ENCODE results near the gene KCNC1. TPM values are rescaled to one million over a fixed set of nuclear protein-coding genes. Genes with fewer than 3 reads are reported as not detected.

The KCNC1 gene
- total RNA-seq, 1 experiment from 2014 or later: 0.20 TPM

DNA sequence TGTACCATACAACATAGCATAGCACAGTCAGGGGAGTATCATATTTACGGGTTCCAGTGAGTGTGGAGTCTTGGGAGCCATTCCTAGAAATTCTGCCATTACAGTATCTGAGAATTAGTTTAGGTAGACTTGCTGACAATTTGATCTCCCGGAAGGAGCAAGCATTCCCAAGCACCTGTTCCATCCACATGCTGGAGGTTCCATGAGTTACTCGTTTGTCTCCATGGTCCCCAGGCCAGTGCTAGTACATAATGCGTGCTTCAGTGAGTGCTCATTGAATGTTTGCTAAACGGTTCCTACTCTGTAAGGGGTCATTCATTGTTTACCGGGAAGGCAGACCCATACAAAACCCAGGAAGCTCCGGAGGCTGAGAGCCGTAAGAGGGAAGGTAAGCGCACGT lies 42.6 kb upstream of the KCNC1 start:
- TF ChIP-seq, protein P1, sequence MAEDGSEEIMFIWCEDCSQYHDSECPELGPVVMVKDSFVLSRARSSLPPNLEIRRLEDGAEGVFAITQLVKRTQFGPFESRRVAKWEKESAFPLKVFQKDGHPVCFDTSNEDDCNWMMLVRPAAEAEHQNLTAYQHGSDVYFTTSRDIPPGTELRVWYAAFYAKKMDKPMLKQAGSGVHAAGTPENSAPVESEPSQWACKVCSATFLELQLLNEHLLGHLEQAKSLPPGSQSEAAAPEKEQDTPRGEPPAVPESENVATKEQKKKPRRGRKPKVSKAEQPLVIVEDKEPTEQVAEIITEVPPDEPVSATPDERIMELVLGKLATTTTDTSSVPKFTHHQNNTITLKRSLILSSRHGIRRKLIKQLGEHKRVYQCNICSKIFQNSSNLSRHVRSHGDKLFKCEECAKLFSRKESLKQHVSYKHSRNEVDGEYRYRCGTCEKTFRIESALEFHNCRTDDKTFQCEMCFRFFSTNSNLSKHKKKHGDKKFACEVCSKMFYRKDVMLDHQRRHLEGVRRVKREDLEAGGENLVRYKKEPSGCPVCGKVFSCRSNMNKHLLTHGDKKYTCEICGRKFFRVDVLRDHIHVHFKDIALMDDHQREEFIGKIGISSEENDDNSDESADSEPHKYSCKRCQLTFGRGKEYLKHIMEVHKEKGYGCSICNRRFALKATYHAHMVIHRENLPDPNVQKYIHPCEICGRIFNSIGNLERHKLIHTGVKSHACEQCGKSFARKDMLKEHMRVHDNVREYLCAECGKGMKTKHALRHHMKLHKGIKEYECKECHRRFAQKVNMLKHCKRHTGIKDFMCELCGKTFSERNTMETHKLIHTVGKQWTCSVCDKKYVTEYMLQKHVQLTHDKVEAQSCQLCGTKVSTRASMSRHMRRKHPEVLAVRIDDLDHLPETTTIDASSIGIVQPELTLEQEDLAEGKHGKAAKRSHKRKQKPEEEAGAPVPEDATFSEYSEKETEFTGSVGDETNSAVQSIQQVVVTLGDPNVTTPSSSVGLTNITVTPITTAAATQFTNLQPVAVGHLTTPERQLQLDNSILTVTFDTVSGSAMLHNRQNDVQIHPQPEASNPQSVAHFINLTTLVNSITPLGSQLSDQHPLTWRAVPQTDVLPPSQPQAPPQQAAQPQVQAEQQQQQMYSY (CRISPR knock-in tag; IDR thresholded peaks at IDR 0.05): no peak
- TF ChIP-seq GRHL2 (CRISPR knock-in tag; IDR thresholded peaks at IDR 0.05; ENCODE audit: insufficient replicate concordance, severe bottlenecking) (no peak), NR2C2 (CRISPR knock-in tag; IDR thresholded peaks at IDR 0.05) (no peak), ATF1 (CRISPR knock-in tag; IDR thresholded peaks at IDR 0.05) (no peak), TP53 (CRISPR knock-in tag; IDR thresholded peaks at IDR 0.05) (no peak), ZBTB21 (CRISPR knock-in tag; IDR thresholded peaks at IDR 0.05; ENCODE audit: borderline replicate concordance) (no peak), RORB (CRISPR knock-in tag; IDR thresholded peaks at IDR 0.05) (no peak), CBFB (CRISPR knock-in tag; IDR thresholded peaks at IDR 0.05; ENCODE audit: low read depth) (no peak), ZNF671 (CRISPR knock-in tag; IDR thresholded peaks at IDR 0.05) (no peak), MXD4 (CRISPR knock-in tag; IDR thresholded peaks at IDR 0.05; ENCODE audit: borderline replicate concordance) (no peak), CREM (CRISPR knock-in tag; IDR thresholded peaks at IDR 0.05) (no peak)
- TF ChIP-seq, protein P2, sequence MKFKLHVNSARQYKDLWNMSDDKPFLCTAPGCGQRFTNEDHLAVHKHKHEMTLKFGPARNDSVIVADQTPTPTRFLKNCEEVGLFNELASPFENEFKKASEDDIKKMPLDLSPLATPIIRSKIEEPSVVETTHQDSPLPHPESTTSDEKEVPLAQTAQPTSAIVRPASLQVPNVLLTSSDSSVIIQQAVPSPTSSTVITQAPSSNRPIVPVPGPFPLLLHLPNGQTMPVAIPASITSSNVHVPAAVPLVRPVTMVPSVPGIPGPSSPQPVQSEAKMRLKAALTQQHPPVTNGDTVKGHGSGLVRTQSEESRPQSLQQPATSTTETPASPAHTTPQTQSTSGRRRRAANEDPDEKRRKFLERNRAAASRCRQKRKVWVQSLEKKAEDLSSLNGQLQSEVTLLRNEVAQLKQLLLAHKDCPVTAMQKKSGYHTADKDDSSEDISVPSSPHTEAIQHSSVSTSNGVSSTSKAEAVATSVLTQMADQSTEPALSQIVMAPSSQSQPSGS (CRISPR knock-in tag; IDR thresholded peaks at IDR 0.05; ENCODE audit: borderline replicate concordance, low read depth): no peak
- TF ChIP-seq, protein P3, sequence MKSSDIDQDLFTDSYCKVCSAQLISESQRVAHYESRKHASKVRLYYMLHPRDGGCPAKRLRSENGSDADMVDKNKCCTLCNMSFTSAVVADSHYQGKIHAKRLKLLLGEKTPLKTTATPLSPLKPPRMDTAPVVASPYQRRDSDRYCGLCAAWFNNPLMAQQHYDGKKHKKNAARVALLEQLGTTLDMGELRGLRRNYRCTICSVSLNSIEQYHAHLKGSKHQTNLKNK (CRISPR knock-in tag; IDR thresholded peaks at IDR 0.05): no peak
- TF ChIP-seq, protein P4, sequence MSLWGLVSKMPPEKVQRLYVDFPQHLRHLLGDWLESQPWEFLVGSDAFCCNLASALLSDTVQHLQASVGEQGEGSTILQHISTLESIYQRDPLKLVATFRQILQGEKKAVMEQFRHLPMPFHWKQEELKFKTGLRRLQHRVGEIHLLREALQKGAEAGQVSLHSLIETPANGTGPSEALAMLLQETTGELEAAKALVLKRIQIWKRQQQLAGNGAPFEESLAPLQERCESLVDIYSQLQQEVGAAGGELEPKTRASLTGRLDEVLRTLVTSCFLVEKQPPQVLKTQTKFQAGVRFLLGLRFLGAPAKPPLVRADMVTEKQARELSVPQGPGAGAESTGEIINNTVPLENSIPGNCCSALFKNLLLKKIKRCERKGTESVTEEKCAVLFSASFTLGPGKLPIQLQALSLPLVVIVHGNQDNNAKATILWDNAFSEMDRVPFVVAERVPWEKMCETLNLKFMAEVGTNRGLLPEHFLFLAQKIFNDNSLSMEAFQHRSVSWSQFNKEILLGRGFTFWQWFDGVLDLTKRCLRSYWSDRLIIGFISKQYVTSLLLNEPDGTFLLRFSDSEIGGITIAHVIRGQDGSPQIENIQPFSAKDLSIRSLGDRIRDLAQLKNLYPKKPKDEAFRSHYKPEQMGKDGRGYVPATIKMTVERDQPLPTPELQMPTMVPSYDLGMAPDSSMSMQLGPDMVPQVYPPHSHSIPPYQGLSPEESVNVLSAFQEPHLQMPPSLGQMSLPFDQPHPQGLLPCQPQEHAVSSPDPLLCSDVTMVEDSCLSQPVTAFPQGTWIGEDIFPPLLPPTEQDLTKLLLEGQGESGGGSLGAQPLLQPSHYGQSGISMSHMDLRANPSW (CRISPR knock-in tag; conservative IDR thresholded peaks at IDR 0.05; ENCODE audit: low read depth): no peak
- CTCF ChIA-PET: interaction anchor here (1.0 to 1.5 kb wide), 2 partner anchors 39 to 281 kb away, joined by 3 to 4 read pairs; no protein-coding TSS in a partner anchor
- no peak for ATAC-seq
- H3K27ac Mint-ChIP-seq: no peak overlapping the region
- peaks cover 4% of the 10 kb centered on the region; the same call in 1 of the 2 replicates for H3K4me1 Mint-ChIP-seq
- POLR2A ChIA-PET: no interaction called here
- no peaks in the 10 kb centered on the region for H3K36me3 Mint-ChIP-seq
- DNase-seq (ENCODE audit: low spot score): no peak
- H3K9me3 Mint-ChIP-seq: no peaks in the 10 kb centered on the region
- H3K27me3 Mint-ChIP-seq (ENCODE audit: low read depth): peaks cover 47% of the 10 kb centered on the region
- H3K4me3 Mint-ChIP-seq: no peak overlapping the region

DNA sequence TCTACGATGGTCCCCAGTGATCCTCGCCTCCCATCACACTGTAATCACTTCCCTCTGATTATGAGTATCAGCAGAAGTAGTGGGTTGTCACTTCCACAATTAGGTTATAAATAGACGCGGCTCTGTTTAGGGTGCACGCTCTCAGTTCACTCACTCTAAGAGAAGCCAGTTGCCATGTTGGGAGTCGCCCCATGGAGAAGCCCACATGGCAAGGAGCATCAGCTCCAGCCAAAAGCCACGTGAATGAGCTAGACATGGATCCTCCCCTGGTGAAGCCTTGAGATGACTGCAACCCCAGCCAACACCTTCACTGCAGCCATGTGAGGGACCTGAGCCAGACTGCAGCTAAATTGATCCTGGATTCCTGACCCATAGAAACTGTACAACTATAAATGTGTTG lies 41.6 kb upstream of the KCNC1 start:
- Mint-ChIP-seq H3K27me3 (ENCODE audit: low read depth) (peaks cover 57% of the 10 kb centered on the region), H3K36me3 (no peaks in the 10 kb centered on the region), H3K9me3 (no peaks in the 10 kb centered on the region), H3K27ac (no peak overlapping the region), H3K4me3 (no peak overlapping the region), H3K4me1 (peaks cover 4% of the 10 kb centered on the region; the same call in 1 of the 2 replicates)
- ATAC-seq: no peak
- ChIA-PET CTCF (interaction anchor here (1.0 to 1.5 kb wide), 2 partner anchors 38 to 280 kb away, joined by 3 to 4 read pairs; no protein-coding TSS in a partner anchor), POLR2A (no interaction called here)
- DNase-seq (ENCODE audit: low spot score): no peak
- TF ChIP-seq, protein P5, sequence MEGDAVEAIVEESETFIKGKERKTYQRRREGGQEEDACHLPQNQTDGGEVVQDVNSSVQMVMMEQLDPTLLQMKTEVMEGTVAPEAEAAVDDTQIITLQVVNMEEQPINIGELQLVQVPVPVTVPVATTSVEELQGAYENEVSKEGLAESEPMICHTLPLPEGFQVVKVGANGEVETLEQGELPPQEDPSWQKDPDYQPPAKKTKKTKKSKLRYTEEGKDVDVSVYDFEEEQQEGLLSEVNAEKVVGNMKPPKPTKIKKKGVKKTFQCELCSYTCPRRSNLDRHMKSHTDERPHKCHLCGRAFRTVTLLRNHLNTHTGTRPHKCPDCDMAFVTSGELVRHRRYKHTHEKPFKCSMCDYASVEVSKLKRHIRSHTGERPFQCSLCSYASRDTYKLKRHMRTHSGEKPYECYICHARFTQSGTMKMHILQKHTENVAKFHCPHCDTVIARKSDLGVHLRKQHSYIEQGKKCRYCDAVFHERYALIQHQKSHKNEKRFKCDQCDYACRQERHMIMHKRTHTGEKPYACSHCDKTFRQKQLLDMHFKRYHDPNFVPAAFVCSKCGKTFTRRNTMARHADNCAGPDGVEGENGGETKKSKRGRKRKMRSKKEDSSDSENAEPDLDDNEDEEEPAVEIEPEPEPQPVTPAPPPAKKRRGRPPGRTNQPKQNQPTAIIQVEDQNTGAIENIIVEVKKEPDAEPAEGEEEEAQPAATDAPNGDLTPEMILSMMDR (IDR thresholded peaks at IDR 0.05): no peak
- TF ChIP-seq, protein P6, sequence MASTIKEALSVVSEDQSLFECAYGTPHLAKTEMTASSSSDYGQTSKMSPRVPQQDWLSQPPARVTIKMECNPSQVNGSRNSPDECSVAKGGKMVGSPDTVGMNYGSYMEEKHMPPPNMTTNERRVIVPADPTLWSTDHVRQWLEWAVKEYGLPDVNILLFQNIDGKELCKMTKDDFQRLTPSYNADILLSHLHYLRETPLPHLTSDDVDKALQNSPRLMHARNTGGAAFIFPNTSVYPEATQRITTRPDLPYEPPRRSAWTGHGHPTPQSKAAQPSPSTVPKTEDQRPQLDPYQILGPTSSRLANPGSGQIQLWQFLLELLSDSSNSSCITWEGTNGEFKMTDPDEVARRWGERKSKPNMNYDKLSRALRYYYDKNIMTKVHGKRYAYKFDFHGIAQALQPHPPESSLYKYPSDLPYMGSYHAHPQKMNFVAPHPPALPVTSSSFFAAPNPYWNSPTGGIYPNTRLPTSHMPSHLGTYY (CRISPR knock-in tag; IDR thresholded peaks at IDR 0.05): no peak
- TF ChIP-seq ZNF138 (CRISPR knock-in tag; conservative IDR thresholded peaks at IDR 0.05): no peak
- TF ChIP-seq, protein P7, sequence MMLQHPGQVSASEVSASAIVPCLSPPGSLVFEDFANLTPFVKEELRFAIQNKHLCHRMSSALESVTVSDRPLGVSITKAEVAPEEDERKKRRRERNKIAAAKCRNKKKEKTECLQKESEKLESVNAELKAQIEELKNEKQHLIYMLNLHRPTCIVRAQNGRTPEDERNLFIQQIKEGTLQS (CRISPR knock-in tag; conservative IDR thresholded peaks at IDR 0.05): no peak
- TF ChIP-seq, protein P8, sequence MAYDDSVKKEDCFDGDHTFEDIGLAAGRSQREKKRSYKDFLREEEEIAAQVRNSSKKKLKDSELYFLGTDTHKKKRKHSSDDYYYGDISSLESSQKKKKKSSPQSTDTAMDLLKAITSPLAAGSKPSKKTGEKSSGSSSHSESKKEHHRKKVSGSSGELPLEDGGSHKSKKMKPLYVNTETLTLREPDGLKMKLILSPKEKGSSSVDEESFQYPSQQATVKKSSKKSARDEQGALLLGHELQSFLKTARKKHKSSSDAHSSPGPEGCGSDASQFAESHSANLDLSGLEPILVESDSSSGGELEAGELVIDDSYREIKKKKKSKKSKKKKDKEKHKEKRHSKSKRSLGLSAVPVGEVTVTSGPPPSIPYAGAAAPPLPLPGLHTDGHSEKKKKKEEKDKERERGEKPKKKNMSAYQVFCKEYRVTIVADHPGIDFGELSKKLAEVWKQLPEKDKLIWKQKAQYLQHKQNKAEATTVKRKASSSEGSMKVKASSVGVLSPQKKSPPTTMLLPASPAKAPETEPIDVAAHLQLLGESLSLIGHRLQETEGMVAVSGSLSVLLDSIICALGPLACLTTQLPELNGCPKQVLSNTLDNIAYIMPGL (CRISPR knock-in tag; IDR thresholded peaks at IDR 0.05): no peak
- TF ChIP-seq E2F1 (CRISPR knock-in tag; IDR thresholded peaks at IDR 0.05): no peak
- TF ChIP-seq ZNF423 (CRISPR knock-in tag; IDR thresholded peaks at IDR 0.05): no peak
